ENCODE measurements around the gene CFAP73. TPM values are rescaled to one million over a fixed set of nuclear protein-coding genes. Genes with fewer than 3 reads are reported as not detected.

CFAP73 gene
- total and polyA plus RNA-seq, 2 of the 8 experiments (the other 6 are each of a cell fraction or from before 2014, with no cell fraction given): 0.45 to 0.56 TPM

GRCh38 chr12:113113397-113113796, 36.1 kb upstream of the CFAP73 start:
- DNase-seq (ENCODE audit: low read depth in 1 of 2, low spot score in 2 of 2) (no peak), FAIRE-seq (no peak)
- no peaks in the 10 kb centered on the region for H3K4me1 ChIP-seq (replicated peaks in 1 of 4; ENCODE audit: control insufficient read depth in 3 of 4, insufficient read depth in 4 of 4, low read length in 3 of 4)
- no peaks in the 10 kb centered on the region for H3K23me2 ChIP-seq (ENCODE audit: low read depth, low read length)
- H2BK20ac ChIP-seq (ENCODE audit: low read length): no peak overlapping the region
- ChIA-PET POLR2A (ENCODE audit: partially characterized antibody) (no interaction called here), CTCF (ENCODE audit: partially characterized antibody) (interaction anchor here (1.2 to 1.3 kb wide), 2 partner anchors 9 to 22 kb away, joined by 3 to 5 read pairs; partner anchors contain the start of gene RASAL1)
- H4K8ac ChIP-seq (ENCODE audit: extremely low read depth, insufficient read depth, low read length): no peak overlapping the region
- H3K4me3 ChIP-seq (ENCODE audit: extremely low read depth in 1 of 4, insufficient read depth in 2 of 4, low read depth in 3 of 4, low read length in 4 of 4): no peak overlapping the region
- H2BK120ac ChIP-seq (replicated peaks; ENCODE audit: low read depth, low read length): no peak overlapping the region
- H3K36me3 ChIP-seq (ENCODE audit: control insufficient read depth in 2 of 4, insufficient read depth in 4 of 4, low read length in 3 of 4): no peaks in the 10 kb centered on the region
- no peak overlapping the region for H3K27ac ChIP-seq (ENCODE audit: low read depth, low read length)
- TF ChIP-seq SRF (IDR thresholded peaks at IDR 0.05; ENCODE audit: low read depth, low read length): no peak
- TF ChIP-seq USF2 (IDR thresholded peaks at IDR 0.05; ENCODE audit: low read length): no peak
- TF ChIP-seq ATF2 (IDR thresholded peaks at IDR 0.05; ENCODE audit: low read length): no peak
- TF ChIP-seq KDM1A (IDR thresholded peaks at IDR 0.05; ENCODE audit: borderline replicate concordance, low read length): no peak
- TF ChIP-seq BACH1 (IDR thresholded peaks at IDR 0.05; ENCODE audit: low read length): no peak
- no peak for TF ChIP-seq TAF1 (IDR thresholded peaks at IDR 0.05; ENCODE audit: low read depth, low read length)
- no peak for TF ChIP-seq RXRA (IDR thresholded peaks at IDR 0.05; ENCODE audit: insufficient read depth, low read depth, low read length)
- H3K56ac ChIP-seq (replicated peaks; ENCODE audit: insufficient read length, low read depth, low read length): no peak overlapping the region
- H4K5ac ChIP-seq (ENCODE audit: insufficient read length, low read depth, low read length): no peak overlapping the region
- H2AFZ ChIP-seq (ENCODE audit: low read length): no peak overlapping the region
- H3K14ac ChIP-seq (ENCODE audit: insufficient read length): no peak overlapping the region
- no peak overlapping the region for H4K91ac ChIP-seq (replicated peaks; ENCODE audit: insufficient read length, low read length)
- no peak overlapping the region for H3K23ac ChIP-seq (ENCODE audit: insufficient read length)
- H3K18ac ChIP-seq (ENCODE audit: extremely low read depth, low read length): no peak overlapping the region
- H3K4me2 ChIP-seq (ENCODE audit: insufficient read depth in 1 of 2, low read depth in 2 of 2, low read length in 2 of 2): no peak overlapping the region
- no peak overlapping the region for H3K4ac ChIP-seq (replicated peaks; ENCODE audit: insufficient read length, low read depth, low read length)
- 94% methylated on average over 2 of the region's 2 CpGs; no CpG with 5 or more reads in 1 of the 2 experiments for WGBS, 2 experiments (ENCODE audit: extremely low coverage in 1 of 2, insufficient coverage in 1 of 2, insufficient read length in 1 of 2, insufficient replicate concordance in 2 of 2, low coverage in 1 of 2, low lambda C conversion rate in 2 of 2, missing lambda C conversion rate in 1 of 2)
- H3K79me1 ChIP-seq (ENCODE audit: low read depth, low read length): no peaks in the 10 kb centered on the region; the same call in 1 of the 2 replicates
- H3K27me3 ChIP-seq (replicated peaks in 1 of 4; ENCODE audit: control insufficient read depth in 3 of 4, extremely low read depth in 1 of 4, insufficient read depth in 3 of 4, low read length in 3 of 4): no peaks in the 10 kb centered on the region
- no peaks in the 10 kb centered on the region for H4K20me1 ChIP-seq (replicated peaks in 1 of 2; ENCODE audit: control insufficient read depth in 1 of 2, insufficient read depth in 2 of 2, low read length in 2 of 2)
- no peak overlapping the region for H3K9ac ChIP-seq (replicated peaks in 1 of 4; ENCODE audit: extremely low read depth in 1 of 4, low read depth in 3 of 4, low read length in 3 of 4)
- H2BK12ac ChIP-seq (ENCODE audit: low read depth, low read length): no peak overlapping the region
- H3K79me2 ChIP-seq (ENCODE audit: control insufficient read depth in 1 of 2, insufficient read depth in 2 of 2, low read length in 2 of 2): no peaks in the 10 kb centered on the region
- no peaks in the 10 kb centered on the region for H3K9me3 ChIP-seq (ENCODE audit: insufficient read depth in 2 of 2, low read depth in 1 of 2, low read length in 1 of 2)
- H2AK5ac ChIP-seq (ENCODE audit: low read depth, low read length): no peak overlapping the region
- H2BK5ac ChIP-seq (ENCODE audit: low read depth, low read length): no peak overlapping the region
- no peak overlapping the region for H2BK15ac ChIP-seq (ENCODE audit: low read length)

All from H1 (cell line).